ENCODE data around the gene ATP6AP2. TPM values are rescaled to one million over a fixed set of nuclear protein-coding genes. Genes with fewer than 3 reads are reported as not detected.

ATP6AP2 gene
- total and polyA plus RNA-seq, 2 donors (not counting 1 experiment from before 2014, with no cell fraction given) = 29.0 to 53.3 TPM

- no peak overlapping the region for H3K4me3 Mint-ChIP-seq
- Histone ChIP-seq H2AFZ (ENCODE audit: insufficient read depth, low read depth, low read length, poor library complexity, severe bottlenecking) (peak overlapping the region; percentile 34), H3K27me3 (replicated peaks in 1 of 4; ENCODE audit: control extremely low read depth in 1 of 4, control insufficient read depth in 3 of 4, insufficient read depth in 4 of 4, low read length in 3 of 4) (no peaks in the 10 kb centered on the region), H3K36me3 (replicated peaks in 1 of 2; ENCODE audit: control extremely low read depth in 1 of 2, control insufficient read depth in 1 of 2, extremely low read depth in 1 of 2, insufficient read depth in 2 of 2, low read length in 1 of 2) (no peaks in the 10 kb centered on the region), H3K27ac (ENCODE audit: low read length in 2 of 2) (no peak overlapping the region), H3K79me2 (ENCODE audit: control insufficient read depth, insufficient read depth, low read length) (no peaks in the 10 kb centered on the region), H3K4me3 (ENCODE audit: control extremely low read depth in 1 of 5, extremely low read depth in 1 of 5, insufficient read depth in 1 of 5, low read depth in 2 of 5, low read length in 4 of 5) (no peak overlapping the region), H3K4me1 (ENCODE audit: control insufficient read depth in 2 of 2, insufficient read depth in 2 of 2, low read length in 2 of 2) (peaks cover 0 to 15% of the 10 kb centered on the region in 2 donors), H3K4me2 (replicated peaks; ENCODE audit: low read depth, low read length, poor library complexity, severe bottlenecking) (peak overlapping the region; percentile 52), H4K20me1 (ENCODE audit: control insufficient read depth, insufficient read depth, low read length, poor library complexity, severe bottlenecking) (no peaks in the 10 kb centered on the region), H3K9ac (ENCODE audit: low read length) (peak overlapping the region; percentile 6), H3K9me3 (ENCODE audit: control extremely low read depth in 1 of 3, control insufficient read depth in 2 of 3, insufficient read depth in 1 of 3, low read length in 2 of 3) (no peaks in the 10 kb centered on the region)
- ChIA-PET CTCF (interaction anchor here (0.6 to 1.6 kb wide), 20 partner anchors 12 to 1216 kb away, joined by 3 to 15 read pairs (median 4); partner anchors contain the start of gene CXorf38), POLR2A (interaction anchor here (1.1 kb wide), 1 partner anchor 37 kb away, joined by 4 read pairs; the partner anchor contains the start of gene ATP6AP2)
- WGBS (ENCODE audit: insufficient coverage) = no CpG with 5 or more reads among the region's 8 CpGs
- intact Hi-C loops (cut with micrococcal nuclease) = no loop called here
- no peak overlapping the region for H3K27ac Mint-ChIP-seq
- ATAC-seq (ENCODE audit: low read depth) (peak; percentile 51), DNase-seq (peak; percentile 60)
- no peaks in the 10 kb centered on the region for H3K27me3 Mint-ChIP-seq
- peak; percentile 76 for TF ChIP-seq CTCF (IDR thresholded peaks at IDR 0.05)
- TF ChIP-seq EZH2 (IDR thresholded peaks at IDR 0.05; ENCODE audit: borderline replicate concordance, insufficient read depth, low read depth, low read length, poor library complexity, severe bottlenecking) = no peak
- no peaks in the 10 kb centered on the region for H3K9me3 Mint-ChIP-seq (ENCODE audit: insufficient read depth)
- H3K4me1 Mint-ChIP-seq = peaks cover 15% of the 10 kb centered on the region
Observed at GRCh38 chrX:40543661-40544328, 37.0 kb upstream of the ATP6AP2 start.

Measured in B cell (primary cell).